Suppressor macrophage treated with lipopolysaccharide for 1 hour (primary cell): ENCODE data around the gene RPL28.
A peak's percentile ranks its signal among the peaks of the same experiment; 100 is the strongest.

Source experiments
- DNase-seq, 3 donors: peaks; one replicate each; pipeline ENCODE4 v3.0.0-alpha.2; 2020 to 2022

RPL28 gene

DNA sequence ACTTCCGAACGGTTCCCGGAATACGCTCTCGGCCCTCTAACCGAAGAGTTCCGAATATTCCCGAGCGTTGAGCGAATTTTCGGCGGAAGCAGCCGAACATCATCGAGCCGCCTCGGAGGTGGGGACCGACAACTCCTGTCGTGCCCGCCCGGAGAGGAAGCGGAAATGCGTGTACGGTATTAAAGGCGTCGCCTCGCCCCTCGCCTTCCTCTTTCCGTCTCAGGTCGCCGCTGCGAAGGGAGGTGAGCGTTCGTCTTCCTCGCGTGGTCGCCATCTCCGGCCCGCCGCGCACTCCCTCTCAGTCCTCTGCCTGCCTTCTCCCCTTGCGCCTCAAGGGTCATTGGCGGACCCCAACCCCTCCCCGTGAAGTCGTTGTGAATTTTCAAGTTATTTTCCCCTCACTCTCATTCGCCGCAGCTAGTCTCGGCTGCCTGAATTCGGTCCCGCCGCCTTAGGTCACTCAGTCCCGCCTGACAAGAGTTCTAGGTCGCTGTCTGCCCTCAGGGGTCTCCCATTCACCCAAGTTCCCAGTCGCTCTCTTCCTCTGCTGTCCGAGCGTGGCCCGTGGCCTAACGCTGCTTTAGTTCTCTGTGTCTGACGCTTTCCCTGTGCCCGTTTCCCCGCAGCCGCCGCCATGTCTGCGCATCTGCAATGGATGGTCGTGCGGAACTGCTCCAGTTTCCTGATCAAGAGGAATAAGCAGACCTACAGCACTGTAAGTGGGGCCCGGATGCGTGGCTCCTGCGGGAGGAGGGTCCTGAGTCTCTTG is at the start of gene RPL28:
TSS of gene RPL28 (plus strand) at position 209 of the 769 bp plus-strand sequence. CDS start at position 635, 426 bp downstream.
- peak; percentile 98 to 100 (median 100) for DNase-seq

DNA sequence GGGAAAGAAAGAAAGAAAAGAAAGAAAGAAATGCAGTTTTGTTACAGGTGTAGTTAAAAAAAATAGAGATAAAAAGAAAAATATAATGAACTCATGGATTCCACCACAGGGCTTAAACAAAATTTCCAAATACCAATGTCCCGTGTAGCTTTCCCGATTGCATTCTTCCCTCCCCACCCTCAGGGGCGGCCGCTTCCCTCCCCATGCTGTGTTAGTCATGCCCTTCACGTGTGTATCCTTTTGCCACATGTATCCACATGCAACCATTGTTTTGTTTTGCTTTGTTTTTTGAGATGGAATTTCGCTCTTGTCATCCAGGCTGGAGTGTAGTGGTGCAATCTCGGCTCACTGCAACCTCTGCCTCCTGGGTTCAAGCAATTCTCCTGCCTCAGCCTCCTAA is 49.6 kb upstream of the RPL28 start:
- peak in 1 of 3 donors; percentile 14 for DNase-seq

DNA sequence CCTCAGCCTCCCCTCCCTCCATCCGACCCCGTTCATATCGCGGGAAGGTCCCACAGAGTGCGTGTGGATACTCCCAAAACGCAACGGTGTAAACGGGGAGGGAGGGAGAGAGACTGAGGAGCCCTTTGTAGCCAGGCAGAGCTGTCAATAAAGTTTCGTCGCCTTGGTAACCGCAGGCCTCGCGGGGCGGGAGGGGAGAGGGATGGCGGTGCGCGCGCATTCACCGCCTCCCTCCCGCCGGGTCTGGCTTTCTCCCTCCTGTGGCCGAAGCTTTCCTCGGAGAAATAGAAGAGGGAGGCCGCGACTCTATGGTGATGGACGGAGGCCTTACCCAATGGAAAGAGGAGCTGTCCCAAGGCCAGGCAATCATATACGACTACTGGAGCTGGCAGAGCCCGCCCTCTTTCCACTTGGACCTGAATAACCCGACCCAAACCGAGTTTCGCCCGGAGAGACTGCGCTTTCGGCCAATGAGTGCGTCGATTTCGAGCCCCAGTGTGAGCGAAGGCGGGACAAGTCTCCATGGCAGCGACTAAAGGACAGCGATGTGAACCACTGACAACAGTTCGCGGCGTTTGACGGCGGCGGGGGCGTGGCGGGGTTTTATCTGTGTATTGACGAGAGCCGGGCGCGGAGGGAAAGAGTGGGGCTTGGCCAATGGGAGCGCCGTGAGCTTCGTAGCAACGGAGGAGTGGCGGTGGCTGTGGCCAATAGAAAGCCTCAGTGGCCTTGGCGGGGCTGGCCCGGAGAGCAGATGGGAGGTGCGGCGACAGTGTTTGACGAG is 46.4 kb upstream of the RPL28 start, which contains the start of gene KMT5C:
TSS of gene KMT5C (plus strand) at position 772 of the 784 bp plus-strand sequence. CDS start 2,061 bp downstream, outside the sequence.
- peak; percentile 100 for DNase-seq

DNA sequence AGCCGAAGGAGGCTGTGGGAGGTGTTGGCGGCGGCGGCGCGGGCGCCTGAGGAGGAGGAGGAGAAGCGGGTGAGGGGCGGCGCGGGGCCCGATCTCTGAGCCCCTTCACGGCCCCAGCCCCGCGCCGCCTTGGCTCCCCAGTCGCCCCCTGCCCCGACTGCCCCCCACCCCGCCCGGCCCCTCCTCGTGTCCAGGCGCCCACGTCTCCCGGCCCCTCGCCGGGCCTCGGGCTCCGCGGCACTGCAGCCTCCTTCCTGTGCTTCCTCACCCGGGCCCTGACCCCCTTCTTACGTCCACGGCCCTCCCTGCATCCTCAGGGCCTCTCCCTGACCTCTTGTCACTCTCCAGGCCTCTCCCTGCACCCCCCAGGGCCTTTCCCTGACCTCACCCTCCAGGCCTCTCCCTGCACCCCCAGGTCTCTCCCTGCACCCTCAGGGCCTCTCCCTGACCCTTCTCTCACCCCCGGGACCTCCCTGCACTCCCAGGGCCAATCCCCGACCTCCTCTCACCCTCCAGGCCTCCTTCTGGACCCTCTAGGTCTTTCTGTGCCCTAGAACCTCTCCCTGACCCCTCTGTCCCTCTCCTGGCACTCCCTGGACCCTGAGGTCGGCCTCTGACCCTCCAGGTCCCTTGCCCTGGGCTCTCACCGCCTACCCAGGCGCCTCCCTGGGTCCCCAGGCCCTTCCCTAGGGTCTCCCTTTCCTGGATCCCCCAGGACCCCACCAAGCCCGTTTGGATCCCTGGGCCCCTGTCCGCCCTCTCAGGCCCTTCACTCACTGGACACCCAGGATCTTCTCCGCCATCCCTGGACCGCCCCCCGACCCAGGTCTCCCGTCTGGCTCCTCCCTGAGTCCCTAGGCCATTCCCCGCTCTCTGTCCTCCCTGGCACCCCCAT is 45.6 kb upstream of the RPL28 start:
- DNase-seq = peak; percentile 13 to 75 (median 51)

DNA sequence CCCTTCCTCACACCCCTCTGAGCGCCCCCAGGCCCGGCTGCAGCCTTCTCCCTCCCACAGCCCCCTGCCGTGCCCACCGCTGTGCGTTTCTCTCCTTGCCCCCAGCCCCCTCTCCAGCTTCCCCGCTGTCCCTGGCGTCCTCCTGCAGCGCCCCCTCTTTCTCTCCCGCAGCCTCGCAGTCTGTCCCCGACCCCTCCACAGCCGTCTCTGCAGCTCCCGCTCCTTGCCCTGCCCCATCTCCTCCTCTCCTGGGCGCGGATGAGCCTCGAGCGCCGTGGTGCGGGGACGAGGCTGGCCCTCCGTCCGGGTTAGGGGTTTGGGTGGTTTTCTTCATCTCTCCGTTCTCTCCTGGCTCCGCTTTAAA is 45.0 kb upstream of the RPL28 start:
- peak in 2 of 3 donors; percentile 14 to 44 for DNase-seq

DNA sequence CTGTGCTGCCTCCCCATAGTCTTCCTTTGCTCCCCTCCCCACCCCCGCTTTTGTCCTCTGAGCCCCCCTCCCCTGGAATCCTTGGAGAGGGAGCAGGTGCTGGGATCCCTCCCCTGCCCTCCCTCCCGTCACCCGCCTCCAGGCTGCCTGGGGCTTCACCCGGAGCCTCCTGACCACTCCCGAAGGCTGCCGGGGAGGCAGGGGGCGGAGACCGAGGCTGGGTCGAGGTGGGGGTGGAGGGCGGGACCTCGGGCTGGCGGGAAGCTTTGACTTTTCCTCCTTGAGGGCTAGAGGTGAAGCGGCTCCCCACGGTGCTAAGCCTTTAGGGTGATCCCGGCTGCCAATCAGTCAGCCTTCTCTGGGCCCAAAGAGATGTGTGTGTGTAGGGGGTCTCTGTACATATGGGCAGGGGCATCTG is 44.6 kb upstream of the RPL28 start:
- DNase-seq = peak; percentile 84 to 95 (median 87)

DNA sequence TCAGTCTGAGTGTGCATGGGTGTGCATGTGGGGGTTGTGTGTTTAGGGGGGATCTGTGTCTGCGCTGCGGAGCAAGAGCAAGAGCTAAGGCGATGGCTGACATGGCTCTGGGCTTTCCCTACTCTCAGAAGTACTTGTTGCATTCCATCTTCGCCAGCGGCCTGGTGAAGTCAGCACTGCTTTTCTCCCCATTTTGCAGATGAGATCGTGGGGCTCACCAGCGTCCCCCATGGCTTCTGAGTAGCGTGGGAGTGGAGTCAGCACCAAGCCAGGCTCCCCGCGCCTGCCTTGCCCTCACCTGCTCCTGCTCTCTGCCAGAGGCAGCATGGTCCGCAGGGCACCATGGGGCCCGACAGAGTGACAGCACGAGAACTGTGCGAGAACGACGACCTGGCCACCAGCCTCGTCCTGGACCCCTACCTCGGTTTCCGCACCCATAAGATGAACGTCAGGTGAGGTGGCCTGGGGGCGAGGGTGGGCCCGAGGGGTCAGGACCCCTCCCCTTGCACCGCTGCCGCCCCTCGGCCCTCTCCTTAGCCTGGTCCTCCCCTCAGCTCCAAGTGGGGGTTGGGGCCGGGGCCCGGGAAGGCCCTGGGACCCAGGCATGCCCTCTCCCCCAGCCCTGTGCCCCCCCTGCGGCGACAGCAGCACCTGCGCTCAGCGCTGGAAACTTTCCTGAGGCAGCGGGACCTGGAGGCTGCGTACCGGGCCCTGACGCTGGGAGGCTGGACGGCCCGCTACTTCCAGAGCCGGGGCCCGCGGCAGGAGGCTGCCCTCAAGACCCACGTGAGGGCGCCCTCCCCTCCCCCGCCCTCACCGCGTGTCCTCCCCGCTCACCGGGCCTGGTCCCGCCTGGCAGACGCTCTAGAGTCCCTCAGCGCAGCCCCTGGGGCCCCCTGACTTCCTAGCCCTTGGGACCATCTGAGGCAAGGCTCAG is 43.9 kb upstream of the RPL28 start:
- DNase-seq = no peak

DNA sequence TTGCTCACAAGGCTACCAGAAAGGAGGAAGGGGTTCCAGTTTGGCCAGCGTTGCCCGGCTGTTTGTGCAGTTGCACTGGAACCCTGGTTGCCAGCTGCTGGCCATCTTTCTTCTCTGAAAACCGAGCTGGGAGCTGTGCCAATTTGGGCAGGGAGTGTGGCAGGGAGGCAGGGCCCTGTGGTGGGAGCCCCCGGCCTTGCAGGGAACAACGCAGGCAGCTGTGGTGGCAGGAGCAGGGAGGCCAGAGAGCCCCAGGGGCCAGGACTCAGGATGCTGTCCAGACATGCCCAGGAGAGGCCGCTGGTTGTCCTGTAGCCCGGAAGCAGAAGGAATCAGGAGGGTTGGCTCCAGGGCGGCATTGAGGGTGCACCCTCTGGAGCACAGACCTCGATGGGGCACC is 41.3 kb upstream of the RPL28 start:
- no peak for DNase-seq

DNA sequence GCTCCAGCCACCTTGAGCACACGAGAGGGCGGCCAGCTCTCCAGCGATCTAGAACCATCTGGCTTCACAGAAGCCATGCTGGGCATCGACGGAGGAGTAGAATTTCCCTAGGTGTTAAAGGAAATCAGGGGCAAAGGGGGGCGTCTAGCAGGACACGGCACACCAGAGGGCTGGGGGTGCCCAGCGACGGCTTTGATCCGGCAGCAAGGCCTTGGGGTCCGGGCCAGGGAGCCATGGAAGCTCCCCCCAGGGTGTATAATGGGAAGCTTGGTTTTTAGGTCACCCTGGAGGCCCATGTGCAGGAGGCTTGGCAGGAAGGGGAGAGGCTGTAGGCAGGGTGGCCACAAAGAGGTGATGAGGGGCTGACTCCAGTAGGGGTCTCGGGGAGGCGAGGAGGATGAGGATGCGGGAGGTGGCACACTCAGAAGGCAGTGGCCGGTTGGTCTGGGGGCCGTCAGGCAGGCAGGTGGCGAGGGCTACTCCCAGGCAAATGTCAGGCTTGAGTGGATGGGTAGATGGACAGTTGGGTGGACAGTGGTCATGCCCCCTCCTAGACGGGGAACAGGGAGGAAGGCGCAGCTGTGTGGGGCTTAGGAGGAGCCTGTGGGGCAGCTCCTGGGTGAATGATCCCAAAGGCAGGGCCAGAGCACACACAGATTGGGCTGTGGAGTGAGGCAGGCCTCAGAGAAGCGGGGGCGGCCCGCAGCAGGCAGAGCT is 40.5 kb upstream of the RPL28 start:
- DNase-seq = no peak

DNA sequence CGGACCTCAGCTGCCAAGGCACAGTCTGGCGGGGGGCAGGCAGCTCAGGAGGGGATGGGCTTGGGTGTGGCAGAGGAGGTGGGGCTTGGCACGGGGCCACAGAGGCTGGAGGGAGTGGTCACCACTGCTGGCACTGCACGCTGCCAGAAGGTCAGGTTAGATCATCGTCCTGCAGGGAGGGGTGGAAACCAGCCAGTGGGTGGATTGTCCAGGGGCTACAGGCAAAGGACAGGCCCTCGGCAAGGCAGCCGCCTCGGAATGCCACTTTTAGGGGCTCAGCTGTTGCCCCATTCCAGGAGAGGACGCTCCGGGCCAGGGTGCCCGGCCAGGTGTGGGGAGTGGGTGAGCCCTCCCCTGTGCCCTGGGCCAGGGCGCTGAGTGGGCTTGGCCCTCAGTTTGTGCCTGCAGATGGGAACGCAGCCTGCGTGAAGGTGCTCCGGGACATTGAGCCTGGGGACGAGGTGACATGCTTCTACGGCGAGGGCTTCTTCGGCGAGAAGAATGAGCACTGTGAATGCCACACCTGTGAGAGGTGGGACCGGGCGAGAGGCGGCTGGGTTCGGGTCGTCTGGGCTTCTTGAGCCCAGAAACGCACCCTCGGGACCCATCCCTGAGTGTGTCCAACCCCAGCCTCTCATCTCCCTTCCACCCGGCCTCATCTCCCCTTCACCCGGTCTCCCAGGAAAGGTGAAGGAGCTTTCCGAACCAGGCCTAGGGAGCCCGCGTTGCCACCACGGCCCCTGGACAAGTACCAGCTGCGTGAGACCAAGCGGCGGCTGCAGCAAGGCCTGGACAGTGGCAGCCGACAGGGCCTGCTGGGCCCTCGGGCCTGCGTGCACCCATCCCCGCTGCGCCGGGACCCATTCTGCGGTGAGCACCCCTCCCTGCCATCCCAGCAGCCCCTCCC is 39.7 kb upstream of the RPL28 start:
- no peak for DNase-seq

DNA sequence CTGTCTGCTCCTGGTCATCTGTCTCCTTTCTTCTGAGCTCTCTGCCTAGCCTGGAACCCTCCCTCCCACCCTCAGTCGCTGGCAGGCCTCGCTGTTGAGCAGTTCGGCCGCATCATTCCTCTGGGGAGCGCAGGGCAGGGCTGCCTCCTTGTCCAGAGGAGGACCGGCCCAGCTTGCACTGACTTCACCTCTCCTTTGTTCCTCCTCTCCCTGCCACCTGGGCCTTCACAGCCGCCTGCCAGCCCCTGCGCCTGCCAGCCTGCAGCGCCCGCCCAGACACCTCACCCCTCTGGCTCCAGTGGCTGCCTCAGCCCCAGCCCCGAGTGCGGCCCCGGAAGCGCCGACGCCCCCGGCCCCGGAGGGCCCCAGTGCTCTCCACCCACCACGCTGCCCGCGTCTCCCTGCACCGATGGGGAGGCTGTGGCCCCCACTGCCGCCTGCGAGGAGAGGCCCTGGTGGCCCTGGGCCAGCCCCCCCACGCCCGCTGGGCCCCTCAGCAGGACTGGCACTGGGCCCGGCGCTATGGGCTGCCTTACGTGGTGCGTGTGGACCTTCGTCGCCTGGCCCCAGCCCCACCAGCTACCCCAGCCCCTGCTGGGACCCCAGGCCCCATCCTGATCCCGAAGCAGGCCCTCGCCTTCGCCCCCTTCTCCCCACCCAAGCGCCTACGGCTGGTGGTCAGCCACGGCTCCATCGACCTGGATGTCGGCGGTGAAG is 38.8 kb upstream of the RPL28 start:
- DNase-seq = no peak

DNA sequence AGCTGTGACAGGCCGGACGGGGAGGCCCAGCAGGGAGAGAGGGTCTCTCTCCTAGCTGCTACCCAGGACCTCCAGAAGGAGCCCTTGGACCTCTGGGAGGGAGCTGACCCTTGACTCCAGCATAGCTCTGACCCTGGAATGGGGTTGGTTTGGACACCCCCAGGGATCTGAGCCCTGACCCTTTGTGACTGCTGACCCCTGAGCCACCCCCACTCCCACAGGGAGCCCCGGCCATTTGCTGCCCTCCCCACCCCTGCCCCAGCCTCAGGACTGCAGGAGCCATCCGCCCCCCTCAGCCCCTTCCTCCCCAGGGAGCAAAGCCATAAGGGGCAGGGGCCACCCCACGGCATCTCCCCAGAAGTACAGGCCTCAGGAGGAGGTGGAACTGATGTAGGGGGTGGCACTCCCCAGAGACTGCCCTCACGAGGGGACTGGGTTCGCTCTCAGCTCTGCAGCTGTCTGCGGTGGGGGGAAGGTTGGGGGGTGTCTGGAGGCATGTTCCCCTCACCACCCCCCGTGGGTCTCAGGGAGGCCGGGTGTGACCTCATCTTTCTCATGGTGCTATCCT is 38.2 kb upstream of the RPL28 start:
- no peak for DNase-seq

DNA sequence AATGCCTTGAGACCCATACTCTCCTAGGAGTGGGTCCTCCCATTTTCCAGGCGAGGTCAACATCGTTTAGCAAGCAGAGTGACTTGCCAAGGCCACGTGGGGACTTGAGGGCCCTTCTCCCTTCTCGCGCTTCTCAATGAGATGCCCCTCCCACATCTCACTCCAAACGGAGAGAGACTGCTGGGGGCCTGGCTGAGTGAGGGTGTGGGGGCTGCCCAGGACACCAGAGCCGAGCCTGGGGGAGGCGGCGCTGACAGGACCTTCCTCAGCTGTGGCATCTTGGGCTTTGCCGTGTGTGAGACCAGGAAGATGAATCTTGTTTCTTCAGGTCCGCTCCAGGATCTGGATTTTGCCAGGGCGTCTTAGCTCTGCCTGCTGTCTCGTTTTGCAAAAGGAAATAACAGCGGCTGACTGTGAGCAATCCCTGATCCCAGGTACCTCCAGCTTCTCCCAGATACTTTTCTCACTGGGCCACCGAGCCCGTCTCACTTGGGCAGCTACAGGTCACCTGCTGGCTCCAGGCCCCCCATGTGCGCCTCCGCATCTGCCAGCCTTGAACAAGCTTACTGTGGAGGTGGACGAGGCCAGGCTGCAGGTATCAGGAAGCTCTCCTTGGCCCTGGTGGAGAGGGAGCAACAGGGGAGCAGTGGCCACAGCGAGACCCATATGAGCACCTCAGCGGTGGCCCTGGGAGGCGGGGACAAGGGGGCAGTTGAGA is 37.3 kb upstream of the RPL28 start:
- DNase-seq = no peak

DNA sequence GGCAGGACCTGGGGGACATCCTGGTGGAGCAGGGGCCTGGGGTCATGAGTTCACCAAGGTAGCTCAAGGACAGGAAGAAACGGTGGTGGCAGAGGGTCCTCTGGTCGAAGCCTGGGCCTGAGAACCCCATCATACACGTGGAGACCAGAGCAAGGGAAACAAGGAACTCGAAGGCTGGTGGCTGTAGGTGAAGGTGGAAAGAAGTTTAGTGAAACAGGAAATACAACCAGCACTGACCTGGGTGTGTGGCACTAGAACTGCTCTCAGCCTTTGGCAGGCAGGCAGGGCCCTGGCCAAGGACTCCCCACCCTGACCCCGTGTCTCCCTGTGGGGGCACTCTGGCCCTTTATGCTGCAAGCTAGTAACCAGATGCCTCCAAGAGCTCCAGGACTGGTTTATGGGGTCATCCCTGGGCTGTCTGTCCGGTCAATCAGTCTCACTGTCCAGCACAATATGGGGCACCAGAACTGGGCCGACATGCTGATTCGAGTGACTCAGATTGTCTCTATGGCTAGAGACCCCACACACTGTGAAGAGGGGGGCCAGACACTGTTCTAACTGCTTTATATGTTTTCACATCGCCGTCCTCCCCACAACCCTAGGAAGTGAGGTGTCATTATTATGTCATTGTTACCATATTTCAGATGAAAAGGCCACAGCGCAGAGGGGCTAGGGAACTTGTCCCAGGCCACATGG is 35.0 kb upstream of the RPL28 start:
- DNase-seq = no peak

DNA sequence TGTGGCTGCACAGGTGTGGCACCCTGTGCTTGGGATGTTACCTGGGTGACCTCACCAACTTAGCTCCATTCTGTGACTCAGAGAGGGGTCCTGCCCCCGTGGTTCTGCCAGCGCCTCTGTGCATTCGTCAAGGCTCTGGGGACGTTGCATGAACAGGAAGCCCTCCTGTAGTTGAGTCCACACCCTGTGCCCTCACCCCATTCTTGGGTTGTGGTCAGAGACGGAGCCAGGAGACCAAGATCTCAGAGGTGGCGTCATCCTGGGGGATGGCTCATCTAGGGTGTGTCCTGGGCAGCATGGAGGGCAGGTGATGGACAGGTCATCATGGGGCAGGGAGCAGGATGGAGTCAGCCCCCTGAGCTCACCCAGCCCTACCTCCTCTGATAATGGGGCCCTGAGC is 33.7 kb upstream of the RPL28 start:
- no peak for DNase-seq

DNA sequence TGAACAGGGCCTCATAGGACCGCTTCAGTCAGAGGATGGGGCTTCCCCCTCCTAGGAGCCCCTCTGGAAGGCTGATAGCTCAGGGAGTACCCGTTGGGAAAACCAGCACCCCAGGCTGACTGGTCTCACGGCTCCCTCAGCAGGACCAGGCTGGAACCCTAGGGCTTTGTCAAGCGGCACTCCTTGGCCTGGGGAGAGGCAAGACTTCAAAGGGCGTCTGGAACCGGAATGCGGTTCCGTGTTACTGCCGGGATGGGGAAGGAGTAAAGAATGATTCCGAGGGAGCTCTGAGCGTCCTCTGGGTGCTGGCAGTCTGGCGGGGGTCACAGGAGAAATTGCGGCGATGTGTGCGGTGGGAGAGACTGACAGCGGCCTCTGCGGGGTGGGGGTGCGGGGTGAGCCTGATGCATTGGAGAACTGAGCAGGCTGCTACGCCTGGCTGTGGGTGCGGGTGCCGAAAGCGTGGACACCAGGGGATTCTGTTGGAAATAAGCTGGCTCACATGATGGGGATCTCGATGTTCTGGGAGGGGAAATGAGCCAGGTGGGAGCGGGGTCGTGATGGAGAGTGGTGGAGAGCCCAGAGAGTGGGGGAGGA is 33.1 kb upstream of the RPL28 start:
- DNase-seq = no peak

DNA sequence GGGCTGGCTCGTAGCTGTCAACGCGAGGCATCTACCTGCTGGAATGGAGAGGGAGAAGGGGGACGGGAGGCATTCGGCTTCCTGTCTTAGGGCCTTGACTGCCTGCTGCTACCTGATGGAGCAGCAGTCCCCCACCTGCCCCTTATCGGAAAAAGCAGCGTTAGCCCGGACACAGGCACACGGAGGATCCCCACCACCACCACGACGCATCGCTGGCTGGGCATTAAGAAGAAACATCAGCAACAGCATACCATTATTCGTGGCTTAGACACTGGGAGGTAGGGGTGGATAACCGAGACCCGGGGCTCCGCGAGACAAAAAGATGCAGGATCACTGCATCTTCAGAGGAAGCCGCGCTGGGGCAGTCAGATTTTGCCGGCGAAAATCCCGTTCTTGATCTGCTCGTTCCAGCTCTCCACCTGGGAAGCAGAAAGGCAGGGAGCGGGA is 32.4 kb upstream of the RPL28 start:
- no peak for DNase-seq
